ENCODE results near the gene CRABP1.

CRABP1 gene

GRCh38 chr15:78347586-78348543, 7.7 kb downstream of the CRABP1 start:
- no peak for DNase-seq

GRCh38 chr15:78350058-78350457, 9.9 kb downstream of the CRABP1 start:
- no peak for DNase-seq

- no peak for DNase-seq
Measured at GRCh38 chr15:78351539-78351938, 11.4 kb downstream of the CRABP1 start.

- no peak for DNase-seq
Measured at GRCh38 chr15:78353093-78353492, 12.9 kb downstream of the CRABP1 start.

GRCh38 chr15:78355177-78355576, 15.0 kb downstream of the CRABP1 start:
- no peak for DNase-seq

GRCh38 chr15:78358102-78358870, 18.1 kb downstream of the CRABP1 start:
- no peak for DNase-seq

GRCh38 chr15:78359041-78359808, 19.1 kb downstream of the CRABP1 start:
- DNase-seq = no peak

GRCh38 chr15:78360367-78360801, 20.2 kb downstream of the CRABP1 start:
- DNase-seq = no peak

- no peak for DNase-seq
Measured at GRCh38 chr15:78360958-78361718, 21.0 kb downstream of the CRABP1 start.

GRCh38 chr15:78361771-78362506, 21.8 kb downstream of the CRABP1 start:
- DNase-seq = no peak

GRCh38 chr15:78362716-78363380, 22.7 kb downstream of the CRABP1 start:
- no peak for DNase-seq

GRCh38 chr15:78363381-78363734, 23.2 kb downstream of the CRABP1 start:
- no peak for DNase-seq

GRCh38 chr15:78364233-78364632, 24.1 kb downstream of the CRABP1 start:
- no peak for DNase-seq

GRCh38 chr15:78365917-78366316, 25.8 kb downstream of the CRABP1 start:
- DNase-seq = no peak

GRCh38 chr15:78366342-78366741, 26.2 kb downstream of the CRABP1 start:
- DNase-seq = no peak

- no peak for DNase-seq
Measured at GRCh38 chr15:78368651-78369050, 28.5 kb downstream of the CRABP1 start.

GRCh38 chr15:78369161-78369560, 29.0 kb downstream of the CRABP1 start:
- DNase-seq = no peak

GRCh38 chr15:78370013-78370412, 29.9 kb downstream of the CRABP1 start:
- no peak for DNase-seq

GRCh38 chr15:78372880-78373279, 32.7 kb downstream of the CRABP1 start:
- DNase-seq = no peak

GRCh38 chr15:78374436-78375393, 34.6 kb downstream of the CRABP1 start:
- no peak for DNase-seq
